NCI-H2196 treated with DMSO at 0.1 percent for 48 hours (cell line): ENCODE measurements around the gene BST1.
A peak's percentile ranks its signal among the peaks of the same experiment; 100 is the strongest.

Source experiments
- DNase-seq: peaks from one replicate; lab custom pipeline; 2025; ENCODE audit not compliant: unreplicated experiment; lab: John Stamatoyannopoulos, UW

BST1 gene, protein sequence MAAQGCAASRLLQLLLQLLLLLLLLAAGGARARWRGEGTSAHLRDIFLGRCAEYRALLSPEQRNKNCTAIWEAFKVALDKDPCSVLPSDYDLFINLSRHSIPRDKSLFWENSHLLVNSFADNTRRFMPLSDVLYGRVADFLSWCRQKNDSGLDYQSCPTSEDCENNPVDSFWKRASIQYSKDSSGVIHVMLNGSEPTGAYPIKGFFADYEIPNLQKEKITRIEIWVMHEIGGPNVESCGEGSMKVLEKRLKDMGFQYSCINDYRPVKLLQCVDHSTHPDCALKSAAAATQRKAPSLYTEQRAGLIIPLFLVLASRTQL

DNA sequence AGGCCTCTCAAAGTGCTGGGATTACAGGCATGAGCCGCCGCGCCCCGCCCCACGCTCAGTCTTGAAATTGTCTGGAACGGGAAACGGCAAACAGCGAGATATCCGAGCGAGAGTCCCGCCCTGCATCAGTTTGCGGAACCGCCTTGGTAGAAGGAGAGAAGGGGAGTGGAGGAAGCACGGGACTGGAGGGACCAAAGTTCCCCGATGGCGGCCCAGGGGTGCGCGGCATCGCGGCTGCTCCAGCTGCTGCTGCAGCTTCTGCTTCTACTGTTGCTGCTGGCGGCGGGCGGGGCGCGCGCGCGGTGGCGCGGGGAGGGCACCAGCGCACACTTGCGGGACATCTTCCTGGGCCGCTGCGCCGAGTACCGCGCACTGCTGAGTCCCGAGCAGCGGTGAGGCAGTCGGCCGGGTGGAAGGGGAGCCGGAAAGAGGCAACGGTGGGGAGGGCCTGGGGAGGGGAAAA lies at the start of gene BST1:
TSS of gene BST1 (plus strand) at position 125 of the 463 bp plus-strand sequence. CDS start at position 205, 80 bp downstream.
- no peak for DNase-seq

DNA sequence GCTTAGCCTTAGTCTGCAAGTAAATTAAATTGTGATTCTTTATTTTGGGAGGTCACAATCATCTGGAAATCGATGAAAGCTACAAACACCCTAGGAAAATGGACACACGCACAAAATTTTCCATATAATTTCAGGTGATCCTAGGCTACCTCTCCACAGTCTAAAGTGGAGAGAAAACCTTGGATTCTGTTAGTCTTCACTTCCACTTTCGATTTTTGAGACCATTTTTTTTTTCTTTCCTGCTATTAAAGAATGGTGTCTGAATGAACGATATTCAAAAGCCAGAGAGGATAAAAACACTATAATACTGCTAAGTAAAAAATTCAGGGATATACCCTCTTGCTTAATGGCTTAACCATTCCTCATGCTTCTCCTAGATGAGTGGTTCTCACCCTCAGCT lies 49.4 kb upstream of the BST1 start:
- no peak for DNase-seq

DNA sequence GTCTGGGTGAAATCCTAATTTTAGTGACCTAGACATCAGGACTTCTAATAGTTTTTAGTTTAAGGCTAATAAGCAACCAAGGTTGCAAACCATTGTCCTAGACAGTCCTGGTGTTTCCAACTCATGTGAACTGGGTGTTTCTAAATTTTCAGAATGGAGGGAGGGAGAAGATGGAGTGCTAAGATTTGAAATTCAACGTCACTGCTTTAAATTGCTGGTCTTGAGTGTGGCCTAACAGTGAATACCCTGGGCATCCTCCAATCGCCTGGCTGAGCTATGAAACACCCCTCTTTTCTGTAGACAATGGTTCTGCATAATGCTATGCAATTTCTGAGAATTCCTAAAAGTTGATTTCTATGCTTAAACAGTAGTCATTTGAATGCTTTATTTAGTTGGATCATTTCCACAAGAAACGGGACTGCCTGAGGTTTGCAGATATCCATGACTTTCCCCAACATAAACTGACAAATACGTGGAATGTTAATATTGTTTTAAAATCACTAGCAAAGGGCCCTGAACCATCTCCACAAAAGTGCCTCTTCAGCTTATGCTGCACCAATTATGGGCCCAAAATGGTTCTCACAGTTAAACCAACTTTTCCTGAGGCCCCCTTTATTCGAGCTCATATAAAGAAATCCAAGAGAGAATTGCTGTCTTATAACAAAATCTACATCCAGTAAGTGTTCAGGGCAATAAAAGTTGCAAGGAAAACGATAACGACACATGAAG lies 48.8 kb upstream of the BST1 start:
- DNase-seq = no peak

DNA sequence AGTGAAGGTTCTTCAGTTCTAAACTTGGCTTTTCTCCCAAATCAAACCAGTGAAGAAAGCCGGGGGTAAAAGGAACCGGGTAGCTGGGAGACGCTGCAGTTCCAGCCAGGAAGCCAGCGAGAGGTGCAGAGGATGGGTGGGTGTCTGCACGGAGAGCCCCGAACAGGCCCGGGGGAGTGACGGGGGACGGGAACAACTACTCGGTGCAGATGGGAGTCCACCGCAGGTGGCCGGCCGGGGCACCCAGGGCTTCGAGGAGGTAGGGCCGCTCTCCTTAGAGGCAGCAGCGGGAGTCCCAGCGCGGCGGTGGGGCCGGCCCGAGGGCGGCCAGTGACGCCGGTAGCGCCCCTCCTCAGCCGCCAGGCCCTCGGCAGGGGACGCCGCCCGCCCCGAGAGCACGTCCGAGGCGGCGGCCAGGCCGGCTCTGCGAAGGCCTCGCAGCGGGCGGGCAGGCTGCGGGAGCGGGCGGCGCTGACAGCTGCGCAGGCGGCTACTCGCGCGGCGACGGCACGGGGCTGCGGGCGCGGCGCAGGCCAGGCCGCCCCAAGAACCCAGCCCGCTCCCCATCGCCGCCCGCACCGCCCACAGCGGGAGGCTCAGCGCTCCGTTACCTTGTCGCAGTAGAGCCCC lies 48.2 kb upstream of the BST1 start:
- DNase-seq = no peak

DNA sequence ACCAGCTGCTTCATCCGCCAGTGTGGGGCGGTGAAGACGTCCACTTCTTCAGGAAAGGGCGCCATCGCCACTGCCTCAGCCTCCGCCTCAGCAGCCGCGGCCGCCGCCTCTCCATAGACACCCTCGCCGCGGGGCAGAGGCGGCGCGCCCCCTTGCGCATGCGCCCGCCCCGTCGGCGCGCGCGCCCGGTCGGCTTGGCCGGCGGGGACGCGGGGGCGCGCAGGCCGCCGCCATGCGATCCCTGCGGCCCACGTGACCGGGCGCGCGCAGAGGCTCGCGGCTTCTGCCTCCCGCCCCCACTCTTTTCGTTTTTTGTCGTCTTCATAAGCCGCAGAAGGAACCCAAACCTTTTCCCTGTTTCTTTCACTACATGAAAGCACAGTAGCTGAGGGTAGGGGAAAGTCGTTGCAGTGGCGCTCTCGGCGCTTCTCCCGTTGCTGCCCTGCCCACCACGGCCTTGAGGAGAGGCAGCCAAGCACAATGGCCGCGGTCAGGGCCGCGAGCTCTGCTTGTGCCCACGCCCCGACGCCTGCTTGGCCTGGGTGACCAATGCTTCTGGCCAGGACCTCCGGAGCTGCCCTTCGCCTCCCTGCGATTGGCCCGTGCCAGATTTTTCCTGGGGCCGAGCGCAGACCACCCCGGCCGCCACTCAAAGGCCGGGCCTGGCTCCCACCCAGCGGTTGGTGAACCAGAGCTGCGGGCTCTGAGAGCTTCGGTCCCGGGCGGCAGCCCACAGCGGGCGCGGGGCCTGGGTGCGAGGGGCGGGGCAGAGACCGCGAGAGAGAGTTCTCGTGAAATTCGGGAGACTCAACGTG lies 47.4 kb upstream of the BST1 start, which contains the start of gene FBXL5:
TSS of gene FBXL5 (minus strand) at position 135 of the 815 bp plus-strand sequence. CDS start at position 65, 70 bp downstream.
- DNase-seq = peak; percentile 71

DNA sequence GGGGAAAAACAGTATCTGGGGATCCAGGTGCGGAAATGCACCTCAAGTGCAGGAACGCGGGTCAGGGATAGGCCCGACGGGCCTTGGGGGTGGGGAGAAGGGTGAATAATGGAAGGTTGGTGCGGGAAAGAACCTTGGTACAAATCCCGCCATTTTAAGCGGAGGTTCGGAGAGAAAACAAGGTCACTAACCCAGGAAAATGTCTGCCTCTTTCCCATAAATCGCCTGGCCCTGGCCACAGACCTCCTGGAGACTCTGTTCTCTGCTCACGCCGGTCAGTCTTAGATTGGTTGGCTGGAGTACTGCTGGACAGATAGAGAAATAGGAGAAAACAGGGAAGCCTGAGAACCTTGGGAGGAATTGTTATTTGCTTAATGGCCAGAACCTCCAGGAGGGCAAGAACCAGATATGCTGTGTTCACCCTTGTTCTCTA lies 46.8 kb upstream of the BST1 start:
- DNase-seq = no peak

DNA sequence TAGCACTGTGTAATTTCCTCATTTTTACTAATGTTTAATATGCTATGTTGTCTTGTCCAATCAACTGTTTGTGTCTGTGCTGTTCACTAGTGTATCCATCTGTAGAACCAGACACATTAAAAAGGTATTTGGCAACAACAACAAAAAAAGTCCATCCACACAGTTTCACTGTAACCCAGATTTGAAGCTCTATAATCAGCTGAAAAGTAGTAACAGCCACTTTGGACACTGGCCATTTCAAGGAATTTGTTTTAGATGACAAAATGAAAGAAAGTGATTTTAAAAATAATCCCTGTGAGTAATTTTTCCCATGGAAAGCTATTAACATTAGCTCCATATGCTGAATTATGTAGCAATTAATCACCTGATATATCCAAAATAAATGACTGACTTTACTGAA lies 45.5 kb upstream of the BST1 start:
- DNase-seq = no peak

DNA sequence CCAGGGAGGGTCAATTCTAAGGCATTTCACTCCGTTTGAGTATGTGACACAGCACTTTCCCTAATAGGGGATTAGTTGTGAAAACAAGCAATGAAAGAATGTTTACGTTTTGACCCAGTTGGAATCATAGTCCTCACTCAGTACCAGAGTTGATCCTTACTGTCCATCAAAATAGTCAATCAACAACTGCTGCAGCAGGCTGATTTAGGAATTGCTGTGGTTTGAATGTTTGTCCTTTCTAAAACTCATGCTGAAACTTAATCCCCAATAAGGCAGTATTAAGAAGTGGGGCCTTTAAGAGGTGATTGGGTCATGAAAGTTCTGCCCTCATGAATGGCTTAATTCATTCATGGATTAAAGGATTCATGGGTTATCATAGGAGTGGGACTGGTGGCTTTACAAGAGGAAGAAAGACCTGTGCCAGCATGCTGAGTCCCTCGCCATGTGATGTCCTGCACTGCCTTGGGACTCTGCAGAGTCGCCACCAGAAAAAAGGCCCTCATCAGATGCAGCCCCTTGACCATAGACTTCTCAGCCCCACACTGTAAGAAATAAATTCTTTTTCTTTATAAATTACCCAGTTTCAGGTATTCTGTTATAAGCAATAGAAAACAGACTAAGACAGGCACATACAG lies 44.6 kb upstream of the BST1 start:
- no peak for DNase-seq

DNA sequence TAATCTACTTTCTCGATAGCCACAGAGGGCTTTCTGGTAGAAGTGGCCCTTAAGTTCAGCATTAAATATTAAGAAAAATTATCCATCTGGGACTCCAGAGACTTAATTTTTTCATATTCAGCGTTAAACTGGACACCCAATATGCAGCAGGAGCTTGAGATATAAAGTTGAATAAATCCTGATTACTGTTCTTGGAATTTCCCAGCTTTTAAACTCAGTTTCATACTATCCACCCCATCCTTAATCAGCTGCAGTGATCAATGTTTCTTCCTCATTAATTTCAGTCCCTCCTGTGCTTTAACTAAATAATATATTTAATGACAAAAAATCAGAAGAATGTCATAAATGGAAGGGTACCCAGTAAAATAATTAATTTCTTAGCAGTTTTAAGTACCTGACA lies 44.1 kb upstream of the BST1 start:
- DNase-seq = no peak

DNA sequence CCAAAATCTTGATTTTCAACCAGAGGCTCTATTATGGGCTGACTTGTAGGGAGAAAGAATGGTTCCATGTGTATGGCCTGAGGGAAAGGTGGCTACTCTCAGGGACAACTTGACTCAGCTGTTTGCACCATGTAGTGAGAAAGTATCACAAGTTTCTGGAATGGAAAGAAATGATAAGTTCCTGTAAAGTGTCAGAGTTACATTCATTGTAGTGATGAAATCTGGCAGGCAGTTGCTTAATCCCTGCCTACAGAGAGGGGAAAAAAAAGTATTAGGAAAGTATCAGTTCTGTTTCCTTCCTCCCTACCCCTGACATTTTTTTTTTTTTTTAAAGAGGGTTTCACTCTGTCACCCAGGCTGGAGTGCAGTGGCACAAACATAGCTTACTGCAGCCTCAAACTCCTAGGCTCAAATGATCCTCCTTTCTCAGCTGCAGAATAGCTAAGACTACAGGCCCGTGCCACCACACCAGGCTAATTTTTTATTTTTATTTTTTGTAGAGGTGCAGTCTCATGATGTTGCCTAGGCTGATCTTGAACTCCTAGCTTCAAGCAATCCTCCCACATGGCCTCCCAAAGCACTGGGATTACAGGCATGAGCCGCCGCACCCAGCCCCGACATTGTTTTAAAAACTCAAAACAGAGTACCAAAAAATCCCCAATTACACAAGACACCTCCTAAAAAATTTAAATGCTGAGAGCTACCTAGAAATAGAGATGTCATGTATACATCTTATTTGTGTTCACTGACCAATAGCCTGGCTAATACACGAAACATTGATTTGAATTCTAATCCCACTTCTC lies 42.9 kb upstream of the BST1 start:
- DNase-seq = no peak

DNA sequence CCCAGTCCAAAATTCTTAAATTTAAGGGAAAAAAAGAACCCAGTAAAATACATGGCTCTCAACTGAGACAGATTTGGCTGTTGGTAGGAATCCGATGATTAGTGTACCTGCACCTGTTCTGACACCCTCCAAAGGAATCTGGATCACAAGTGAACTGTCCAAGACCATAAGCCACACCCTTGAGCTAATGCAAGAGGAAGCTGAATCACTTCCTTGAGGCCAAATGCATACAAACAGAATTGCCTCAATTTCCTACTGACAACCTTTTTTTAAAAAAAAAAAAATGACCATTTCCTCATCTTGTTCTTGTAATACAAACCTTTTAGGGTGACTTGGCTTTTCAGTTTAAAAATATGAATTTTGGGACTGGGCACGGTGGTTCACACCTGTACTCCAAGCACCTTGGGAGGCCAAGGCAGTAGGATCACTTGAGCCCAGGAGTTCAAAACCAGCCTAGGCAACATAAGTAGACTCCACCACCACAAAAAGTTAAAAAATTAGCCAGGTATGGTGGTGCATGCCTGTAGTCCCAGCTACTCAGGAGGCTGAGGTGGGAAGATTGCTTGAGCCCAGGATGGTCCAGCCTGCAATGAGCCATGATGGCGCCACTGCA lies 37.0 kb upstream of the BST1 start:
- no peak for DNase-seq

DNA sequence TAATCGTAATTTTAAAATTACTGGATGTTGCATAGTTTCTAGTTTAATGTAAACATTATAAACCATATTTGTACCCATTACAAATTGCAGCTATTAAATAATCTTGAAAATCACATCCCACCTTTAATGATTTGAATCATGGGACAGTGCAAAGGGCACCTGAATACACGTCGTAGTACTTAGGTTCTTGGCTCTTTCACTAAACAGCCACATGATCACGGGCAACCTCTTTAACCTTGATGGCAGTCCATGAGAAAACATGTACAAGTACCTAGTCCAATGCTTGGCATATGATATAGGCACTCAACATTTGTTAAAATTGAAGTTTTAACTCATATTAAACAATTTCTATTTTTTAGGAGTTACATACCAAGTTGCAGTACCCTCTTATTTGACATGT lies 35.9 kb upstream of the BST1 start:
- no peak for DNase-seq

DNA sequence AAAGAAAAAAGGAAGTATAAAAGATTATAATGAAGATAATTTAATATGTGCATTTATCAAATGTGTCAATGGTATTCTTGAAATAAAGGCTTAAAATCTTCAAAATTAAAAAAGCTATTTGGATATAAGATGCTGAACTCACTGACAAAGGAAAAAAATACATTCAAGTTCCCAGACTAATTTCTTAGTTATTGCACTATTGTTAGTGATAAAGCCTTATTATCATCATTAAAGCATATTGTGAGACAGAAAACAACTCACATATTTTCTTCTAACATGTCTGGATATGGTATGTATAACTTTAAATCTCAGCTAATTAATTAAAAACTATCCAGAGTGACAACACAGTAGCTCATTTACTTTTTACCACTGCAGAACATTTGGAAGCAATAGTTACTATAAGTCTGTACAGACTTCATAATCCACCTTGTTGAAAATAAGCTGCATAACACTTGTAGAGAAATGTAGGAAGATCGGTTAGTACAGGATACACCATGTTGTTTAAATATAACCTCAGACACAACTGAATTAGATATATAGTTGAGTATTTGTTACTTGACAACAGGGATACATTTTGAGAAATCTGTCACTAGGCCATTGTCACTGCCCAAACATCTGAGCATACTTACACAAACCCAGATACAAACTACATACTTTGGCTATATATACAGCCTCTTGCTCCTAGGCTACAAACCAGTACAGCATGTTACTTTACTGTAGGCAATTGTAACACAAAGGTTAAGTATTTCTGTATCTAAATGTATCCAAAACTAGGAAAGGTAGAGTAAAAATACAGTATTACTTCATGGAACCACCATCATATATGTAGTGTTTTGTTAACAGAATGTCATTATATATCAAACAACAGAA lies 34.1 kb upstream of the BST1 start:
- DNase-seq = no peak

DNA sequence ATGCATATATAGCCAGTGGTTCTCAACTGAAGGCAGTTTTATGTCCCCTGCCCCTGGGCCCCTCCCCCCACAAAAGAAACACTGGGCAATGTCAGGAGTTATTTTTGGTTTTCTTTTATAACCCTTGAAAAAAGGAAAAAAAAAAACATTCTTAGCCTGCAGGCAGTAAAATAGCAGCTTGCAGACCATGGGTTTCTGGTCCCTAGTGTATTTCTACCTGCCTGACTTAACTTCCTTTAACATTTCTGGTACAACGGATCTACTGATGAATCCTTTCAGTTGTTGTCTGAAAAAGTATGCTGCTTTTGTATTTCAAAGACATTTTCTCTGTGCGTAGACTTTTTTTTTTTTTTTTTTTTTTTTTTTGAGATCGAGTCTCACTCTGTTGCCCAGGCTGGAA lies 32.3 kb upstream of the BST1 start:
- no peak for DNase-seq

DNA sequence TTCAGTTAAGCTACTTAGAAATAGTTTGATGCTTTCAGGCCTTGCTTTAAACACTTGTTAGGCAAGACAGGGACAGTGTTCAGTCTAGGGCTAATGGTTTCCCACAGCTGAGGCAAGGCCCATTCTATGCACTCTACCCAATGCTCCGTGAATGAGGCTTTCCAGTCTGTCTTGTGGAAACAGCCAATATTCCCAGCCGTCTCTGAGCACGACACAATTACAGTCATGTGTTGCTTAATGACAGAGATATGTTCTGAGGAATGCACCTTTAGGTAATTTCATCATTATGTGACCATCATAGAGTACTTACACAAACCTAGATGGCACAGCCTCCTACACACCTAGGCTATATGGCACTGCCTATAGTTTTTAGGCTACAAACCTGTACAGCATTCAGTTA lies 30.8 kb upstream of the BST1 start:
- DNase-seq = no peak

DNA sequence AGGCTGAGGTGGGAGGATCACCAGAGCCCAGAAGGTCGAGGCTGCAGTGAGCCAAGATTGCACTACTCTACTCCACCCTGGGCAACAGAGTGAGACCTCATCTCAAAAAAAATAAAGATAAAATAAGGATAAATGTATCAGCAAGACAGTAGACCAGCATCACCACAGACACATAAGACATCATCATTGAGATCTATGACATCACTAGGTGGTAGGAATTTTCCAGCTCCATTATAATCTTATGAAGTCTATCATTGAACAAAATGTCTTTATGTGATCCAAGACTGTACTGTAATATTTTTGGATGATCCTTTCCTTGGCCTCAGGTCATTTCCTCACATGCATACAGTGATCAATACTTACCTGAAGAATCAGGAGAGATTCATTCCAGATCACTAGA lies 29.5 kb upstream of the BST1 start:
- no peak for DNase-seq

DNA sequence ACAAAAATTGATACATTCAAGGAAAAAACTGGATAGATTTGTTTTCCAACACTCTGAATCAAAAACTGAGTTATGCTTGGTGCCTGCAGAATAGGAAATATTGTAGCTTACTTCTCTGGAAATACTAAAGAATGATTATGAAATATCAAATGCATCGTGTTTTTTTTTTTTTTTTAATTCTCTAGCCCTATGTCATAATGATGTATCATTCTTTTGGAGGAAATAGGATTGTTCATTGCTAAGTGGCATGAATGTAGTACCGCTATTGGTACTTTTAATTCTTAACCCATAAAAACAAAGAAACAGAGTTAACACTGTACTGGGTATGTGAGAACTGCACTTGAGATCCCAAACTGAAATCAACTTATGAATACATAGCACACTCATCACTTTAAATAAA lies 28.8 kb upstream of the BST1 start:
- no peak for DNase-seq

DNA sequence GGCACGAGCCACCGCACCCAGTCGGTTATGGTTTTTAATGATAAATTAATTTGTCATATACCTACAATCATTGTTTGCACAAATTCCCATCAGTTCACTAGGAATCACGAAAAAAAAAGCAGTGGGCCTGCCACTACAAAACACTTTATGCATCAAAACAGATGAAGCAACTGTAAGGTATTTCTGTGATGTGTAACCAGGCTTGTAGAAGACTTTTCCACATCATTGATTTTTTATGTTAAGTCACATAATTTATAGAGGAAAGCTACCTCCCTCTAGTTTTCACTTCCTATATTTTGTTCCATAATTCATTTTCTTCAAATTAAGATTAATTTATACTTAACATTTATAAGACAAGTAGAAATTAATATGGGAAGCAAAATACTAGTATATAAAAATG lies 27.9 kb upstream of the BST1 start:
- no peak for DNase-seq
